ENCODE measurements around the gene RAB11FIP3.
"Not testable (repeated sequence)": the region's sequence is repeated elsewhere in the genome, so short reads cannot be mapped to it uniquely, and the experiment has no call there.

Gene RAB11FIP3

GRCh38 chr16:392450-393030 lies 32.9 kb upstream of the RAB11FIP3 start:
- no peak for DNase-seq (ENCODE audit: low read depth)

GRCh38 chr16:396199-396598 lies 29.2 kb upstream of the RAB11FIP3 start:
- no peak for DNase-seq (ENCODE audit: low read depth)

- DNase-seq (ENCODE audit: low read depth) = peak; percentile 55
Observed at GRCh38 chr16:396605-397004, 28.8 kb upstream of the RAB11FIP3 start.

GRCh38 chr16:397135-397661 lies 28.3 kb upstream of the RAB11FIP3 start, which contains the start of gene NME4:
TSS of gene NME4 (plus strand) at chr16:397199. CDS start at chr16:397223, 24 bp downstream.
- DNase-seq (ENCODE audit: low read depth) = no peak

GRCh38 chr16:397736-398332 lies 27.6 kb upstream of the RAB11FIP3 start:
- DNase-seq (ENCODE audit: low read depth) = peak; percentile 60

- DNase-seq (ENCODE audit: low read depth) = no peak
Observed at GRCh38 chr16:398561-399339, 26.7 kb upstream of the RAB11FIP3 start.

GRCh38 chr16:399340-400019 lies 26.0 kb upstream of the RAB11FIP3 start:
- DNase-seq (ENCODE audit: low read depth) = no peak

GRCh38 chr16:400061-400591 lies 25.3 kb upstream of the RAB11FIP3 start:
- no peak for DNase-seq (ENCODE audit: low read depth)

- DNase-seq (ENCODE audit: low read depth) = peak; percentile 90
Observed at GRCh38 chr16:401468-402348, 23.7 kb upstream of the RAB11FIP3 start, which contains the start of gene DECR2. TSS of gene DECR2 (plus strand) at chr16:401885. CDS start at chr16:401964, 79 bp downstream.

GRCh38 chr16:404971-405486 lies 20.4 kb upstream of the RAB11FIP3 start:
- no peak for DNase-seq (ENCODE audit: low read depth)

- no peak for DNase-seq (ENCODE audit: low read depth)
Observed at GRCh38 chr16:405548-406506, 19.6 kb upstream of the RAB11FIP3 start.

- no peak for DNase-seq (ENCODE audit: low read depth)
Observed at GRCh38 chr16:407253-407652, 18.2 kb upstream of the RAB11FIP3 start.

- no peak for DNase-seq (ENCODE audit: low read depth)
Observed at GRCh38 chr16:410516-411178, 14.8 kb upstream of the RAB11FIP3 start.

GRCh38 chr16:411576-412265 lies 13.7 kb upstream of the RAB11FIP3 start:
- DNase-seq (ENCODE audit: low read depth) = no peak

GRCh38 chr16:414395-415169 lies 10.9 kb upstream of the RAB11FIP3 start:
- DNase-seq (ENCODE audit: low read depth) = no peak

GRCh38 chr16:415170-415498 lies 10.3 kb upstream of the RAB11FIP3 start:
- not testable (repeated sequence) for DNase-seq (ENCODE audit: low read depth)

- not testable (repeated sequence) for DNase-seq (ENCODE audit: low read depth)
Observed at GRCh38 chr16:422179-422578, 3.3 kb upstream of the RAB11FIP3 start.

All from iris pigment epithelial cell (primary cell).